ENCODE measurements around the gene OR10AD1.
"Not testable (repeated sequence)": the region's sequence is repeated elsewhere in the genome, so short reads cannot be mapped to it uniquely, and the experiment has no call there.

Gene OR10AD1

GRCh38 chr12:48160807-48161206 is 42.3 kb downstream of the OR10AD1 start:
- no peak for TF ChIP-seq CTCF (conservative IDR thresholded peaks at IDR 0.05; ENCODE audit: low read depth, low read length)
- H3K4me3 ChIP-seq (ENCODE audit: low read depth, low read length): no peak overlapping the region
- no peak for DNase-seq (ENCODE audit: low read depth)

DNA sequence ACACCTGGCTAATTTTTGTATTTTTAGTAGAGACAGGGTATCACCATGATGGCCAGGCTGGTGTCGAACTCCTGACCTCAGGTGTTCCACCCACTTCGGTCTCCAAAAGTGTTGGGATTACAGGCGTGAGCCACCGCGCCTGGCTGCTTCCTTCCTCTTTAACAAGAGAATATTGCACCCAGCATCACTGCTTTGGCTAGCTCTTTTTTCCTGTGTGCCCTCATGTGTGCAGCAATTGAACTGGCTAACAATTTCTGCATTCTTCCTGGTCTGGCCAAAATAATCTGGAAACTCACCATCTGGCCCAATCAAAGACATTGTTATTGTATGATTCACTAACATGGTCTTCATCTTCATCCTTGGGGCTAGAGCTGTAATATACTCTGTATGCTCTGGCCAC is 43.0 kb downstream of the OR10AD1 start:
- no peak overlapping the region for H3K4me3 ChIP-seq (ENCODE audit: low read depth, low read length)
- no peak for TF ChIP-seq CTCF (conservative IDR thresholded peaks at IDR 0.05; ENCODE audit: low read depth, low read length)
- DNase-seq (ENCODE audit: low read depth): no peak

DNA sequence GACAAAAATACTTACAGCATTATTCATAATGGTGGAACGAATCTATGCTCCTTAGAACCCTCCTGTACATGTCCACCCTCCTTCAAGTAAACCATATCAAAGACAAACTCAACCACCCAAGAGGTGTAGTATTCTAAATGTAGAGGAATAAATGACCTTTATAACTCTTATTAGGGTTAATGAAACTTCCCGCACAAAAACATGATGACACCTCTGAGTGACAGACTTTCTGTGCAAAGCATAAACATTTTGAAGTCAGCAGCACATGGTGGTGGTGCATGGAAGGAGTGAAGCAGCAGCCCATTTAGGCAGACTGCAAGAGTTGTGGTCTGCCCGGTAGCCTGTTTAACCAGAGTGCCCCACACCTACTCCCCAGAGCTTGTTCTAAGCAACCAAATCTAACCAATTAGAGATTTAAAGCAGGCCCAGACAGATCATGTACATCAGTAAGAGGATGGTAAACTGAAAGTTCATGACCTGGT is 45.2 kb downstream of the OR10AD1 start:
- H3K4me3 ChIP-seq (ENCODE audit: low read depth, low read length): peak overlapping the region; percentile 94
- no peak for TF ChIP-seq CTCF (conservative IDR thresholded peaks at IDR 0.05; ENCODE audit: low read depth, low read length)
- no peak for DNase-seq (ENCODE audit: low read depth)

DNA sequence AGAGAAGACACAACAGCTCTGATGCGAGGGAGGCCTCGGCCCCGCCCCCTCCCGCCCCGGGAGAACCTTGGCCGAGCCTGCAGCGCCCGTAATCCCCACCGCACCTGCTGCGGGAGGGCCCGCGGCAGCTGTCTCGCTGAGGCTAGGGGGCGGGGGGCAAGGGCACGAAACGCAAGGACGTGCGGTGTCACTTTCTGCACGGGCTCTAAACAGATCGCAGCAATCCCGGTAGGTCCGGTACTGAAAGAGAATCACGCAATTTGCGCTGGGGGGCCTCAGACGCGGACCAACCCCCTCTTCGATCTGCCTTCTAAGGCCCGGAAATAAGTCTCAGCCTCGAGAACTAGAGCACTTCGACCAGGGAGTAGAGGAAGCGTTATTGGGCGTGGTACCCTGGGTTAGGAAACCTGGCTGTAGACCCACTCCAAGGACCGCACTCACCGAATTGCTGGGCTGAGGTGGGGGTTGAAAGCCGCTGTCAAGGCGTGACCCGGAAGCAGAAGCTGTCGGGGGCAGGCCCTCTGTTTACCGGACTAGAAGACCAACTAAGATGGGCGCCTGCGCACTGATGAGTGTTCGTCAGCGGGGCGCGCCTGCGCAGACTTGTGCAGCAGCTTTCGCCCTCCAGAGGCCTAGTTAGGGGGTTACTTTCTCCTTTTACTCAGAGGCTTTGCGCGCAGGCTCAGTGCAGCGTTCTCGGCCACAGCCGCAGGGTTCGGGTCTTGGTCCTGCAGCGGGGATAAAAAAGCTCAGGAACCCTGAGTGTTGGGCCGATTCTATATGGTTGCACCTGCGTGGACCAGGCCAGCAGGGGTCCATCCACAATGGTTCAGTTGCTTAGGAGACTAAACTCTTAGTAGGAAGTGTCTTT is 45.8 kb downstream of the OR10AD1 start, which contains the start of gene ASB8:
TSS of gene ASB8 (minus strand) at position 498 of the 871 bp plus-strand sequence. CDS start 4,019 bp downstream, outside the sequence.
- peak; percentile 99 for DNase-seq (ENCODE audit: low read depth)
- H3K4me3 ChIP-seq (ENCODE audit: low read depth, low read length): peak within 1 kb of the TSS; percentile 94

GRCh38 chr12:48156652-48157017 is 46.5 kb downstream of the OR10AD1 start:
- TF ChIP-seq CTCF (conservative IDR thresholded peaks at IDR 0.05; ENCODE audit: low read depth, low read length): no peak
- peak overlapping the region; percentile 94 for H3K4me3 ChIP-seq (ENCODE audit: low read depth, low read length)
- no peak for DNase-seq (ENCODE audit: low read depth)

More for the DNA sequence above, 45.8 kb downstream of the OR10AD1 start, which contains the start of gene ASB8:
- peak; percentile 58 for TF ChIP-seq CTCF (conservative IDR thresholded peaks at IDR 0.05; ENCODE audit: low read depth, low read length)

DNA sequence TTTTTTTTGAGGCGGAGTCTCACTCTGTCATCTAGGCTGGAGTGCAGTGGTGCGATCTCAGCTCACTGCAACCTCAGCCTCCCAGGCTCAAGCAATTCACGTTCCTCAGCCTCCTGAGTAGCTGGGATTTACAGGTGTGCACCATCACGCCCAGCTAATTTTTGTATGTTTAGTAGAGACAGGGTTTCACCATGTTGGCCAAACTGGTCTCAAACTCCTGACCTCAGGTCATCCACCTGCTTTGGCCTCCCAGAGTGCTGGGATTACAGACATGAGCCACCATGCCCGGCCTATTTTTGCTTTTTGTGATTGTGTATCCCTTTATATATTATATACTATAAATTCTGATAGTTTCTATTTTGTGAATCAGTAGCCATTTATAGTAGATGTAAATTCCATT is 47.3 kb downstream of the OR10AD1 start:
- not testable (repeated sequence) for H3K4me3 ChIP-seq (ENCODE audit: low read depth, low read length)

More for the DNA sequence above, 47.3 kb downstream of the OR10AD1 start:
- not testable (repeated sequence) for DNase-seq (ENCODE audit: low read depth)

All from choroid plexus epithelial cell (primary cell).